HG02840 (cell line): ENCODE results near the gene ATRN.
"Not testable (repeated sequence)": the region's sequence is repeated elsewhere in the genome, so short reads cannot be mapped to it uniquely, and the experiment has no call there.

Source experiments
- ATAC-seq: cut with Tn5 transposase; IDR thresholded peaks from one replicate; pipeline ENCODE4 v1.9.1; 2021; ENCODE audit warnings: mild to moderate bottlenecking, moderate library complexity, moderate number of reproducible peaks; ENCODE audit not compliant: unreplicated experiment, low FRiP score

The ATRN gene

GRCh38 chr20:3615171-3615840 is 144.5 kb downstream of the ATRN start:
- not testable (repeated sequence) for ATAC-seq

GRCh38 chr20:3616250-3616649 is 145.4 kb downstream of the ATRN start:
- ATAC-seq = no peak

- no peak for ATAC-seq
These were observed 150.3 kb downstream of the ATRN start for GRCh38 chr20:3621111-3621510.

GRCh38 chr20:3622406-3622805 is 151.6 kb downstream of the ATRN start:
- ATAC-seq = no peak

- no peak for ATAC-seq
These were observed 156.7 kb downstream of the ATRN start for GRCh38 chr20:3627476-3627875.

- ATAC-seq = no peak
These were observed 157.9 kb downstream of the ATRN start for GRCh38 chr20:3628502-3629314.

GRCh38 chr20:3629893-3630292 is 159.1 kb downstream of the ATRN start:
- no peak for ATAC-seq

GRCh38 chr20:3630429-3630828 is 159.6 kb downstream of the ATRN start:
- ATAC-seq = no peak

- no peak for ATAC-seq
These were observed 160.7 kb downstream of the ATRN start for GRCh38 chr20:3631534-3631933.

GRCh38 chr20:3632311-3633004 is 161.6 kb downstream of the ATRN start:
- ATAC-seq = no peak

- ATAC-seq = no peak
These were observed 163.2 kb downstream of the ATRN start for GRCh38 chr20:3633913-3634478.

- no peak for ATAC-seq
These were observed 164.5 kb downstream of the ATRN start for GRCh38 chr20:3635346-3635745.

- no peak for ATAC-seq
These were observed 169.4 kb downstream of the ATRN start for GRCh38 chr20:3640259-3640658.

- no peak for ATAC-seq
These were observed 174.7 kb downstream of the ATRN start for GRCh38 chr20:3645309-3646066.

GRCh38 chr20:3646067-3646440 is 175.2 kb downstream of the ATRN start:
- ATAC-seq = no peak

- no peak for ATAC-seq
These were observed 175.8 kb downstream of the ATRN start for GRCh38 chr20:3646651-3647050.

- no peak for ATAC-seq
These were observed 176.7 kb downstream of the ATRN start for GRCh38 chr20:3647473-3647872.

GRCh38 chr20:3648951-3649350 is 178.1 kb downstream of the ATRN start:
- ATAC-seq = no peak

- no peak for ATAC-seq
These were observed 180.6 kb downstream of the ATRN start for GRCh38 chr20:3651204-3651962.

- ATAC-seq = no peak
These were observed 181.4 kb downstream of the ATRN start for GRCh38 chr20:3652221-3652620.
